IMR-90 (cell line): Measurements from ENCODE around the gene PALLD. TPM values are rescaled to one million over a fixed set of nuclear protein-coding genes. Genes with fewer than 3 reads are reported as not detected.
"Not testable (repeated sequence)": the region's sequence is repeated elsewhere in the genome, so short reads cannot be mapped to it uniquely, and the experiment has no call there.

Experiments used
- ATAC-seq: fragments of 200-7000 bp; cut with Tn5 transposase; 2 replicates; pipeline ENCODE4 v1.9.1; 2020; ENCODE audit warnings: low read depth, mild to moderate bottlenecking, moderate library complexity
- BruUV-seq: library from RNA; stranded (reverse); fragments of 400-500 nt; replicated peaks from 2 replicates; lab custom pipeline; 2021; lab: Mats Ljungman, UMichigan
- CTCF ChIA-PET: fragments of 300-600 bp; formaldehyde crosslinking; extraction: SDS; loops from one replicate; lab custom pipeline; 2021; ENCODE audit warnings: antibody characterized with exemption; lab: Yijun Ruan, JAX
- POLR2A ChIA-PET: fragments of 300-600 bp; sonication (Branson Sonifier 250); formaldehyde crosslinking; loops from one replicate; lab custom pipeline; 2022; ENCODE audit warnings: antibody characterized with exemption; ENCODE audit not compliant: unreplicated experiment; lab: Charles Lee
- DNase-seq: peaks from one replicate; pipeline ENCODE4 v3.0.0; 2013
- H2AFZ ChIP-seq: replicated peaks from 2 replicates; pipeline ENCODE3; 2013; ENCODE audit warnings: low read length, mild to moderate bottlenecking; ENCODE audit not compliant: poor library complexity
- H2AK5ac ChIP-seq: 2 replicates; pipeline ENCODE4 v1.6.1; 2013; ENCODE audit warnings: low read depth, low read length, inconsistent platforms
- H2AK9ac ChIP-seq: replicated peaks from 2 replicates; pipeline ENCODE3; 2013; ENCODE audit warnings: mild to moderate bottlenecking, low read depth, low read length, moderate library complexity; ENCODE audit not compliant: poor library complexity
- H2BK120ac ChIP-seq: 2 replicates; pipeline ENCODE4 v1.6.1; 2013; ENCODE audit warnings: low read depth, low read length, inconsistent platforms
- H2BK15ac ChIP-seq: 3 replicates; pipeline ENCODE4 v1.6.1; 2013; ENCODE audit warnings: low read depth, low read length, inconsistent platforms
- H2BK20ac ChIP-seq: 2 replicates; pipeline ENCODE4 v1.6.1; 2013; ENCODE audit warnings: low read depth, mild to moderate bottlenecking, inconsistent platforms, low read length, moderate library complexity
- H2BK5ac ChIP-seq: 2 replicates; pipeline ENCODE4 v1.6.1; 2013; ENCODE audit warnings: mild to moderate bottlenecking, low read depth, low read length, inconsistent platforms; ENCODE audit not compliant: poor library complexity, severe bottlenecking
- H3K14ac ChIP-seq: replicated peaks from 2 replicates; pipeline ENCODE4 v1.6.1; 2013; ENCODE audit warnings: low read depth, low read length, inconsistent platforms
- H3K18ac ChIP-seq: 2 replicates; pipeline ENCODE4 v1.6.1; 2013; ENCODE audit warnings: low read depth, low read length, control low read depth
- H3K23ac ChIP-seq: 2 replicates; pipeline ENCODE4 v1.6.1; 2013; ENCODE audit warnings: low read depth, low read length, inconsistent platforms
- H3K27ac ChIP-seq: 2 replicates; pipeline ENCODE4 v1.5.1; 2013; ENCODE audit warnings: mild to moderate bottlenecking, control low read depth, low read length; ENCODE audit not compliant: insufficient read depth
- H3K27me3 ChIP-seq: 2 replicates; pipeline ENCODE4 v1.6.1; 2013; ENCODE audit warnings: low read length; ENCODE audit not compliant: control insufficient read depth, insufficient read depth
- H3K36me3 ChIP-seq: 2 replicates; pipeline ENCODE4 v1.6.1; 2013; ENCODE audit warnings: low read length, mixed read lengths; ENCODE audit not compliant: control insufficient read depth, insufficient read depth
- H3K4ac ChIP-seq: 2 replicates; pipeline ENCODE4 v1.6.1; 2013; ENCODE audit warnings: low read depth, low read length, inconsistent platforms
- H3K4me1 ChIP-seq: 2 replicates; pipeline ENCODE4 v1.6.1; 2013; ENCODE audit warnings: low read length, mixed read lengths; ENCODE audit not compliant: control insufficient read depth, insufficient read depth
- H3K4me2 ChIP-seq: 2 replicates; pipeline ENCODE4 v1.6.1; 2013; ENCODE audit warnings: low read depth, mild to moderate bottlenecking, control low read depth, low read length, moderate library complexity
- H3K4me3 ChIP-seq: 2 replicates; pipeline ENCODE4 v1.5.1; 2013; ENCODE audit warnings: low read depth, mild to moderate bottlenecking, control low read depth, low read length, moderate library complexity; ENCODE audit not compliant: insufficient read depth
- H3K56ac ChIP-seq: 2 replicates; pipeline ENCODE4 v1.6.1; 2013; ENCODE audit warnings: low read length, inconsistent platforms; ENCODE audit not compliant: insufficient read depth; ENCODE audit errors: extremely low read depth
- H3K79me1 ChIP-seq, 2 experiments: 2 replicates each; pipeline ENCODE4 v1.6.1; 2013; ENCODE audit warnings: low read length in 2 of 2, inconsistent platforms in 1 of 2, low read depth in 1 of 2
- H3K9ac ChIP-seq: 2 replicates; pipeline ENCODE4 v1.6.1; 2013; ENCODE audit warnings: low read depth, low read length, control low read depth
- H3K9me1 ChIP-seq: 2 replicates; pipeline ENCODE4 v1.6.1; 2013; ENCODE audit warnings: low read length, inconsistent platforms; ENCODE audit not compliant: insufficient read depth
- H3K9me3 ChIP-seq: 2 replicates; pipeline ENCODE4 v1.6.1; 2013; ENCODE audit warnings: low read length; ENCODE audit not compliant: control insufficient read depth, insufficient read depth
- H4K20me1 ChIP-seq: 2 replicates; pipeline ENCODE4 v1.6.1; 2013; ENCODE audit warnings: low read length, inconsistent platforms; ENCODE audit not compliant: insufficient read depth
- H4K5ac ChIP-seq: 2 replicates; pipeline ENCODE4 v1.6.1; 2013; ENCODE audit warnings: mild to moderate bottlenecking, low read depth, low read length, control low read depth
- H4K8ac ChIP-seq, 2 experiments: 2 replicates each; pipeline ENCODE4 v1.6.1; 2013; ENCODE audit warnings: low read depth in 2 of 2, low read length in 2 of 2, control low read depth in 1 of 2, inconsistent platforms in 1 of 2
- H4K91ac ChIP-seq: 2 replicates; pipeline ENCODE4 v1.6.1; 2013; ENCODE audit warnings: low read depth, low read length, inconsistent platforms; ENCODE audit not compliant: insufficient read depth
- WGBS, 2 experiments: methylation state at CpG; one replicate each; pipeline versions ENCODE4 v1.1.5 to v1.1.7; 2013; ENCODE audit warnings: missing lambda C conversion rate in 2 of 2; ENCODE audit not compliant: insufficient read length in 1 of 2; ENCODE audit errors: extremely low coverage in 2 of 2; 5-methylcytosine and 5-hydroxymethylcytosine counted together
- dilution Hi-C: fragments of 300-500 bp; cut with HindIII; formaldehyde crosslinking; loops from one replicate; pipeline ENCODE4 v1.14.3; 2018; ENCODE audit warnings: low sequenced_read_pairs; ENCODE audit not compliant: unreplicated experiment
- in situ Hi-C: fragments of 300-500 bp; cut with MboI; formaldehyde crosslinking; loops from 3 replicates; pipeline ENCODE4 v1.14.3; 2019; ENCODE audit warnings: low sequenced_read_pairs, inconsistent platforms, mixed read lengths
- intact Hi-C: fragments of 100-400 bp; cut with micrococcal nuclease; formaldehyde crosslinking; loops from 2 replicates; pipeline ENCODE4 v1.10.0; 2022
- polyA plus RNA-seq, 3 experiments: library from polyadenylated mRNA; depleted of rRNA; stranded (reverse); fragments of >200 nt; gene quantifications; 2 replicates each; pipeline ENCODE4 v1.2.3, GENCODE V29; 2012; ENCODE audit warnings: low replicate concordance in 1 of 3
- total RNA-seq: library from RNA; depleted of rRNA; stranded (reverse); fragments of >200 nt; gene quantifications from 2 replicates; pipeline ENCODE4 v1.2.3, GENCODE V29; 2012

The PALLD gene
- total and polyA plus RNA-seq, 2 of the 4 experiments (the other 2 are of a cell fraction): 91.0 to 91.9 TPM

- H2AK9ac ChIP-seq, H2BK20ac ChIP-seq, H3K4me1 ChIP-seq, ATAC-seq, H3K4me2 ChIP-seq, H3K4me3 ChIP-seq, dilution Hi-C loops, H4K91ac ChIP-seq, H3K4ac ChIP-seq, intact Hi-C loops, POLR2A ChIA-PET, H3K9me3 ChIP-seq, H4K20me1 ChIP-seq, H3K9me1 ChIP-seq, H3K56ac ChIP-seq, H4K5ac ChIP-seq, H3K14ac ChIP-seq, H3K79me1 ChIP-seq, H2AFZ ChIP-seq, H2BK5ac ChIP-seq, H3K27ac ChIP-seq, H2BK15ac ChIP-seq, in situ Hi-C loops, H2BK120ac ChIP-seq, H3K18ac ChIP-seq, H2AK5ac ChIP-seq, H4K8ac ChIP-seq, CTCF ChIA-PET, DNase-seq, H3K23ac ChIP-seq, H3K36me3 ChIP-seq, H3K9ac ChIP-seq, BruUV-seq, H3K27me3 ChIP-seq: not testable (repeated sequence)
- no CpG with 5 or more reads among the region's 2 CpGs for WGBS, 2 experiments
These were observed 38.6 kb upstream of the PALLD start for GRCh38 chr4:168458256-168458655.
